ENCODE data around the gene PIR.
A peak's percentile ranks its signal among the peaks of the same experiment; 100 is the strongest.

PIR gene

GRCh38 chrX:15366506-15367352 is 126.4 kb downstream of the PIR start:
- Histone ChIP-seq H3K27me3 (ENCODE audit: control insufficient read depth, insufficient read depth, low read length) (no peaks in the 10 kb centered on the region), H3K9ac (ENCODE audit: low read length) (no peak overlapping the region), H3K36me3 (ENCODE audit: control insufficient read depth, insufficient read depth, low read length) (no peaks in the 10 kb centered on the region), H3K4me1 (ENCODE audit: control insufficient read depth, insufficient read depth, low read length) (no peaks in the 10 kb centered on the region), H3K9me3 (ENCODE audit: control insufficient read depth, low read length) (no peaks in the 10 kb centered on the region), H3K4me3 (ENCODE audit: low read length) (no peak overlapping the region)

- Histone ChIP-seq H3K4me1 (ENCODE audit: control insufficient read depth, insufficient read depth, low read length) (no peaks in the 10 kb centered on the region), H3K27me3 (ENCODE audit: control insufficient read depth, insufficient read depth, low read length) (no peaks in the 10 kb centered on the region), H3K4me3 (ENCODE audit: low read length) (no peak overlapping the region), H3K9ac (ENCODE audit: low read length) (no peak overlapping the region), H3K36me3 (ENCODE audit: control insufficient read depth, insufficient read depth, low read length) (no peaks in the 10 kb centered on the region), H3K9me3 (ENCODE audit: control insufficient read depth, low read length) (no peaks in the 10 kb centered on the region)
These were observed 133.4 kb downstream of the PIR start for GRCh38 chrX:15359701-15360100.

GRCh38 chrX:15358533-15358932 is 134.6 kb downstream of the PIR start:
- Histone ChIP-seq H3K36me3 (ENCODE audit: control insufficient read depth, insufficient read depth, low read length) (no peaks in the 10 kb centered on the region), H3K9me3 (ENCODE audit: control insufficient read depth, low read length) (no peaks in the 10 kb centered on the region), H3K27me3 (ENCODE audit: control insufficient read depth, insufficient read depth, low read length) (no peaks in the 10 kb centered on the region), H3K9ac (ENCODE audit: low read length) (no peak overlapping the region), H3K4me3 (ENCODE audit: low read length) (no peak overlapping the region), H3K4me1 (ENCODE audit: control insufficient read depth, insufficient read depth, low read length) (no peaks in the 10 kb centered on the region)

- H3K36me3 ChIP-seq (ENCODE audit: control insufficient read depth, insufficient read depth, low read length), result no peaks in the 10 kb centered on the region
- H3K4me3 ChIP-seq (ENCODE audit: low read length), result no peak overlapping the region
- H3K9ac ChIP-seq (ENCODE audit: low read length), result no peak overlapping the region
- H3K9me3 ChIP-seq (ENCODE audit: control insufficient read depth, low read length), result no peaks in the 10 kb centered on the region
- H3K27me3 ChIP-seq (ENCODE audit: control insufficient read depth, insufficient read depth, low read length), result no peaks in the 10 kb centered on the region
- H3K4me1 ChIP-seq (ENCODE audit: control insufficient read depth, insufficient read depth, low read length), result no peaks in the 10 kb centered on the region
These were observed 136.7 kb downstream of the PIR start for GRCh38 chrX:15356444-15356843.

- Histone ChIP-seq H3K27me3 (ENCODE audit: control insufficient read depth, insufficient read depth, low read length) (no peaks in the 10 kb centered on the region), H3K9ac (ENCODE audit: low read length) (no peak overlapping the region), H3K36me3 (ENCODE audit: control insufficient read depth, insufficient read depth, low read length) (no peaks in the 10 kb centered on the region), H3K4me1 (ENCODE audit: control insufficient read depth, insufficient read depth, low read length) (no peaks in the 10 kb centered on the region), H3K9me3 (ENCODE audit: control insufficient read depth, low read length) (no peaks in the 10 kb centered on the region), H3K4me3 (ENCODE audit: low read length) (no peak overlapping the region)
These were observed 142.7 kb downstream of the PIR start for GRCh38 chrX:15350329-15350996.

GRCh38 chrX:15349046-15349445 is 144.1 kb downstream of the PIR start:
- no peaks in the 10 kb centered on the region for H3K9me3 ChIP-seq (ENCODE audit: control insufficient read depth, low read length)
- no peaks in the 10 kb centered on the region for H3K36me3 ChIP-seq (ENCODE audit: control insufficient read depth, insufficient read depth, low read length)
- H3K4me3 ChIP-seq (ENCODE audit: low read length), result no peak overlapping the region
- H3K9ac ChIP-seq (ENCODE audit: low read length), result no peak overlapping the region
- H3K27me3 ChIP-seq (ENCODE audit: control insufficient read depth, insufficient read depth, low read length), result no peaks in the 10 kb centered on the region
- no peaks in the 10 kb centered on the region for H3K4me1 ChIP-seq (ENCODE audit: control insufficient read depth, insufficient read depth, low read length)

GRCh38 chrX:15345976-15346375 is 147.2 kb downstream of the PIR start:
- Histone ChIP-seq H3K9me3 (ENCODE audit: control insufficient read depth, low read length) (no peaks in the 10 kb centered on the region), H3K9ac (ENCODE audit: low read length) (no peak overlapping the region), H3K4me1 (ENCODE audit: control insufficient read depth, insufficient read depth, low read length) (no peaks in the 10 kb centered on the region), H3K36me3 (ENCODE audit: control insufficient read depth, insufficient read depth, low read length) (no peaks in the 10 kb centered on the region), H3K27me3 (ENCODE audit: control insufficient read depth, insufficient read depth, low read length) (no peaks in the 10 kb centered on the region), H3K4me3 (ENCODE audit: low read length) (no peak overlapping the region)

GRCh38 chrX:15344106-15344505 is 149.0 kb downstream of the PIR start:
- H3K9me3 ChIP-seq (ENCODE audit: control insufficient read depth, low read length), result no peaks in the 10 kb centered on the region
- H3K4me3 ChIP-seq (ENCODE audit: low read length), result no peak overlapping the region
- no peaks in the 10 kb centered on the region for H3K27me3 ChIP-seq (ENCODE audit: control insufficient read depth, insufficient read depth, low read length)
- H3K9ac ChIP-seq (ENCODE audit: low read length), result no peak overlapping the region
- no peaks in the 10 kb centered on the region for H3K4me1 ChIP-seq (ENCODE audit: control insufficient read depth, insufficient read depth, low read length)
- no peaks in the 10 kb centered on the region for H3K36me3 ChIP-seq (ENCODE audit: control insufficient read depth, insufficient read depth, low read length)

GRCh38 chrX:15343075-15343476 is 150.1 kb downstream of the PIR start:
- Histone ChIP-seq H3K4me3 (ENCODE audit: low read length) (no peak overlapping the region), H3K36me3 (ENCODE audit: control insufficient read depth, insufficient read depth, low read length) (no peaks in the 10 kb centered on the region), H3K9ac (ENCODE audit: low read length) (no peak overlapping the region), H3K4me1 (ENCODE audit: control insufficient read depth, insufficient read depth, low read length) (no peaks in the 10 kb centered on the region), H3K9me3 (ENCODE audit: control insufficient read depth, low read length) (no peaks in the 10 kb centered on the region), H3K27me3 (ENCODE audit: control insufficient read depth, insufficient read depth, low read length) (no peaks in the 10 kb centered on the region)

- H3K9ac ChIP-seq (ENCODE audit: low read length), result no peak overlapping the region
- no peaks in the 10 kb centered on the region for H3K27me3 ChIP-seq (ENCODE audit: control insufficient read depth, insufficient read depth, low read length)
- H3K4me1 ChIP-seq (ENCODE audit: control insufficient read depth, insufficient read depth, low read length), result no peaks in the 10 kb centered on the region
These were observed 152.3 kb downstream of the PIR start for GRCh38 chrX:15340867-15341266.

GRCh38 chrX:15336023-15336413 is 157.1 kb downstream of the PIR start:
- no peaks in the 10 kb centered on the region for H3K36me3 ChIP-seq (ENCODE audit: control insufficient read depth, insufficient read depth, low read length)
- H3K4me3 ChIP-seq (ENCODE audit: low read length), result no peak overlapping the region

More at GRCh38 chrX:15340867-15341266, 152.3 kb downstream of the PIR start:
- Histone ChIP-seq H3K4me3 (ENCODE audit: low read length) (no peak overlapping the region), H3K9me3 (ENCODE audit: control insufficient read depth, low read length) (no peaks in the 10 kb centered on the region), H3K36me3 (ENCODE audit: control insufficient read depth, insufficient read depth, low read length) (no peaks in the 10 kb centered on the region)

GRCh38 chrX:15335135-15336022 is 157.8 kb downstream of the PIR start, which contains the start of gene PIGA:
Gene PIGA (minus strand): TSS chrX:15335523. CDS start chrX:15331930, 3,593 bp downstream.
- Histone ChIP-seq H3K4me3 (ENCODE audit: low read length) (peak within 1 kb of the TSS; percentile 10), H3K9me3 (ENCODE audit: control insufficient read depth, low read length) (no peaks in the 10 kb centered on the region), H3K9ac (ENCODE audit: low read length) (peak within 1 kb of the TSS; percentile 85), H3K27me3 (ENCODE audit: control insufficient read depth, insufficient read depth, low read length) (no peaks in the 10 kb centered on the region), H3K4me1 (ENCODE audit: control insufficient read depth, insufficient read depth, low read length) (no peaks in the 10 kb centered on the region), H3K36me3 (ENCODE audit: control insufficient read depth, insufficient read depth, low read length) (no peaks in the 10 kb centered on the region)

More at GRCh38 chrX:15336023-15336413, 157.1 kb downstream of the PIR start:
- Histone ChIP-seq H3K4me1 (ENCODE audit: control insufficient read depth, insufficient read depth, low read length) (no peaks in the 10 kb centered on the region), H3K27me3 (ENCODE audit: control insufficient read depth, insufficient read depth, low read length) (no peaks in the 10 kb centered on the region), H3K9ac (ENCODE audit: low read length) (peak overlapping the region; percentile 57), H3K9me3 (ENCODE audit: control insufficient read depth, low read length) (no peaks in the 10 kb centered on the region)

Measured in mucosa of stomach (tissue), 1 donor.